Liver (tissue), 9 donors: ENCODE results near the gene CAP1. TPM values are rescaled to one million over a fixed set of nuclear protein-coding genes. Genes with fewer than 3 reads are reported as not detected.
"Not testable (repeated sequence)": the region's sequence is repeated elsewhere in the genome, so short reads cannot be mapped to it uniquely, and the experiment has no call there.

Source experiments
- DNase-seq: peaks from one replicate; pipeline ENCODE4 v3.0.0-alpha.2; 2017; ENCODE audit warnings: low spot score
- H3K27ac ChIP-seq, 2 donors: one replicate each; pipeline ENCODE4 v1.7.0; 2013; ENCODE audit warnings: inconsistent platforms in 2 of 2, low read length in 2 of 2, control low read depth in 1 of 2, low read depth in 1 of 2, mild to moderate bottlenecking in 1 of 2
- H3K27me3 ChIP-seq, 4 donors: one replicate each; pipeline versions ENCODE4 v1.6.1 to v1.7.0; 2013; ENCODE audit warnings: low read length in 3 of 4, inconsistent platforms in 1 of 4, mild to moderate bottlenecking in 1 of 4, moderate library complexity in 1 of 4; ENCODE audit not compliant: control insufficient read depth in 4 of 4, insufficient read depth in 4 of 4
- H3K36me3 ChIP-seq, 4 donors: one replicate each; pipeline versions ENCODE4 v1.6.1 to v1.7.0; 2013; ENCODE audit warnings: low read length in 3 of 4, mild to moderate bottlenecking in 3 of 4, low read depth in 1 of 4, moderate library complexity in 1 of 4; ENCODE audit not compliant: control insufficient read depth in 4 of 4, insufficient read depth in 3 of 4
- H3K4me1 ChIP-seq, 4 donors: one replicate each; pipeline versions ENCODE4 v1.6.1 to v1.7.0; 2013; ENCODE audit warnings: low read length in 3 of 4, mild to moderate bottlenecking in 3 of 4, moderate library complexity in 1 of 4; ENCODE audit not compliant: control insufficient read depth in 4 of 4, insufficient read depth in 4 of 4
- H3K4me3 ChIP-seq, 3 donors: one replicate each; pipeline versions ENCODE4 v1.6.1 to v1.7.0; 2013; ENCODE audit warnings: low read length in 3 of 3, control low read depth in 1 of 3, low read depth in 1 of 3, mild to moderate bottlenecking in 1 of 3
- H3K9ac ChIP-seq, 2 donors: one replicate each; pipeline ENCODE4 v1.7.0; 2013; ENCODE audit warnings: low read length in 2 of 2, mild to moderate bottlenecking in 2 of 2, moderate library complexity in 2 of 2, control low read depth in 1 of 2, low read depth in 1 of 2
- H3K9me3 ChIP-seq, 4 donors: one replicate each; pipeline versions ENCODE4 v1.6.1 to v1.7.0; 2013; ENCODE audit warnings: low read length in 3 of 4; ENCODE audit not compliant: control insufficient read depth in 4 of 4
- EGR1 ChIP-seq, 2 donors: IDR thresholded peaks; 2 replicates each; pipeline ENCODE4 v1.6.1; 2016 to 2018; ENCODE audit warnings: antibody characterized with exemption in 2 of 2, low read depth in 2 of 2
- FOXA1 ChIP-seq: IDR thresholded peaks from 2 replicates; pipeline ENCODE4 v1.6.1; 2016; ENCODE audit warnings: antibody characterized with exemption
- FOXA2 ChIP-seq: IDR thresholded peaks from 2 replicates; pipeline ENCODE4 v1.6.1; 2016; ENCODE audit warnings: antibody characterized with exemption
- GABPA ChIP-seq, 2 donors: IDR thresholded peaks in 1 of 2; conservative IDR thresholded peaks in 1 of 2; 2 replicates each; pipeline ENCODE4 v1.6.1; 2016; ENCODE audit warnings: antibody characterized with exemption in 2 of 2, mild to moderate bottlenecking in 1 of 2, moderate library complexity in 1 of 2
- HNF4A ChIP-seq, 2 donors: conservative IDR thresholded peaks; 2 replicates each; pipeline ENCODE4 v1.6.1; 2016; ENCODE audit warnings: antibody characterized with exemption in 2 of 2, mild to moderate bottlenecking in 2 of 2
- HNF4G ChIP-seq: IDR thresholded peaks from 2 replicates; pipeline ENCODE4 v1.6.1; 2016; ENCODE audit warnings: antibody characterized with exemption
- JUND ChIP-seq, 2 donors: IDR thresholded peaks; 2 replicates each; pipeline ENCODE4 v1.6.1; 2016; ENCODE audit warnings: antibody characterized with exemption in 2 of 2
- NR2F2 ChIP-seq: IDR thresholded peaks from 2 replicates; pipeline ENCODE4 v1.6.1; 2016; ENCODE audit warnings: antibody characterized with exemption
- RAD21 ChIP-seq, 2 donors: IDR thresholded peaks; 2 replicates each; pipeline ENCODE4 v1.6.1; 2016; ENCODE audit warnings: antibody characterized with exemption in 2 of 2, mild to moderate bottlenecking in 2 of 2
- RXRA ChIP-seq, 2 donors: IDR thresholded peaks; 2 replicates each; pipeline ENCODE4 v1.6.1; 2017 to 2018; ENCODE audit warnings: antibody characterized with exemption in 2 of 2, mild to moderate bottlenecking in 1 of 2
- SP1 ChIP-seq: IDR thresholded peaks from 2 replicates; pipeline ENCODE4 v1.6.1; 2018; ENCODE audit warnings: antibody characterized with exemption, mild to moderate bottlenecking
- TAF1 ChIP-seq: conservative IDR thresholded peaks from 2 replicates; pipeline ENCODE4 v1.6.1; 2016; ENCODE audit warnings: antibody characterized with exemption, mild to moderate bottlenecking
- YY1 ChIP-seq: IDR thresholded peaks from 2 replicates; pipeline ENCODE4 v1.6.1; 2016; ENCODE audit warnings: antibody characterized with exemption, mild to moderate bottlenecking
- WGBS: extraction: QIAGEN DNeasy Blood & Tissue Kit; methylation state at CpG from one replicate; pipeline ENCODE4 v1.1.7; 2013; 5-methylcytosine and 5-hydroxymethylcytosine counted together
- polyA plus RNA-seq, 2 donors: library from polyadenylated mRNA; stranded (reverse) in 1 of 2; unstranded in 1 of 2; fragments of 200-250 nt in 1 of 2; fragments of >200 nt in 1 of 2; fragmentation: Nextera tagmentation in 1 of 2; extraction: Ambion mirVana in 1 of 2; gene quantifications; one replicate each; pipeline versions ENCODE4 v1.2.1 to v1.2.3, GENCODE V29; 2013 to 2015
- total RNA-seq, 2 donors: library from RNA; depleted of rRNA; stranded (reverse); fragments of >200 nt; gene quantifications; one replicate each; pipeline ENCODE4 v1.2.3, GENCODE V29; 2014
- TF ChIP-seq, protein P1 (sequence below): IDR thresholded peaks from 2 replicates; pipeline ENCODE4 v1.6.1; 2016; ENCODE audit warnings: antibody characterized with exemption
- TF ChIP-seq, protein P2 (sequence below): IDR thresholded peaks from 2 replicates; pipeline ENCODE4 v1.6.1; 2016; ENCODE audit warnings: antibody characterized with exemption, mild to moderate bottlenecking
- TF ChIP-seq, protein P3 (sequence below): IDR thresholded peaks from 2 replicates; pipeline ENCODE4 v1.6.1; 2016; ENCODE audit warnings: antibody characterized with exemption
- TF ChIP-seq, protein P4 (sequence below): fragments of 150-350 bp; IDR thresholded peaks from 2 replicates; pipeline ENCODE4 v1.5.1; 2017; ENCODE audit warnings: improper control_type of control experiment, low read depth, low read length; ENCODE audit not compliant: missing input control
- TF ChIP-seq, protein P5 (sequence below): IDR thresholded peaks from 2 replicates; pipeline ENCODE4 v1.6.1; 2016; ENCODE audit warnings: antibody characterized with exemption
- donor health status: healthy.
- donor health status: healthy.
- donor health status: healthy.
- donor health status: healthy.
- donor health status: healthy.

Gene CAP1
- total and polyA plus RNA-seq, 4 donors: 75.5 to 105 (median 84.6) TPM

DNA sequence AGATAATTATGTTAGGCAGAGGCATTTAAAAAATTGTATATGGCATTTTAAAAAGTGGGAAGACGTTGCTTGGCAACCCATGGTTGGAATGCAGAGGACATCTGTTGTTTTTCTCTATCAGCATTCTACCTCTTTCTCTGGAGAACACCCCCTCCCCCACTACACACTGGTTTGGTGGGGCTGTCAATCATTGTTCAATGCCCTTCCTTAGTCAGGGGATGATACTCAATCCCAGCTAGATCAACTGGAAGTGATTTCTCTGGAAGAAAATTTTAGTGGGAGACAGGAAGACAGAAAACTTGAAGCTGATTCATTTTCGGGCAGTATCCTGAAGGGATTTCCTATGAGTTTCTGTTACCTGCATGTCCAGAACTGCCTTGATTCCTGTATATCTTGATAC is 35.7 kb upstream of the CAP1 start (continued):
- TF ChIP-seq, protein P1, sequence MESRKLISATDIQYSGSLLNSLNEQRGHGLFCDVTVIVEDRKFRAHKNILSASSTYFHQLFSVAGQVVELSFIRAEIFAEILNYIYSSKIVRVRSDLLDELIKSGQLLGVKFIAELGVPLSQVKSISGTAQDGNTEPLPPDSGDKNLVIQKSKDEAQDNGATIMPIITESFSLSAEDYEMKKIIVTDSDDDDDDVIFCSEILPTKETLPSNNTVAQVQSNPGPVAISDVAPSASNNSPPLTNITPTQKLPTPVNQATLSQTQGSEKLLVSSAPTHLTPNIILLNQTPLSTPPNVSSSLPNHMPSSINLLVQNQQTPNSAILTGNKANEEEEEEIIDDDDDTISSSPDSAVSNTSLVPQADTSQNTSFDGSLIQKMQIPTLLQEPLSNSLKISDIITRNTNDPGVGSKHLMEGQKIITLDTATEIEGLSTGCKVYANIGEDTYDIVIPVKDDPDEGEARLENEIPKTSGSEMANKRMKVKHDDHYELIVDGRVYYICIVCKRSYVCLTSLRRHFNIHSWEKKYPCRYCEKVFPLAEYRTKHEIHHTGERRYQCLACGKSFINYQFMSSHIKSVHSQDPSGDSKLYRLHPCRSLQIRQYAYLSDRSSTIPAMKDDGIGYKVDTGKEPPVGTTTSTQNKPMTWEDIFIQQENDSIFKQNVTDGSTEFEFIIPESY: no peak
- TF ChIP-seq RXRA (IDR thresholded peaks at IDR 0.05): no peak

DNA sequence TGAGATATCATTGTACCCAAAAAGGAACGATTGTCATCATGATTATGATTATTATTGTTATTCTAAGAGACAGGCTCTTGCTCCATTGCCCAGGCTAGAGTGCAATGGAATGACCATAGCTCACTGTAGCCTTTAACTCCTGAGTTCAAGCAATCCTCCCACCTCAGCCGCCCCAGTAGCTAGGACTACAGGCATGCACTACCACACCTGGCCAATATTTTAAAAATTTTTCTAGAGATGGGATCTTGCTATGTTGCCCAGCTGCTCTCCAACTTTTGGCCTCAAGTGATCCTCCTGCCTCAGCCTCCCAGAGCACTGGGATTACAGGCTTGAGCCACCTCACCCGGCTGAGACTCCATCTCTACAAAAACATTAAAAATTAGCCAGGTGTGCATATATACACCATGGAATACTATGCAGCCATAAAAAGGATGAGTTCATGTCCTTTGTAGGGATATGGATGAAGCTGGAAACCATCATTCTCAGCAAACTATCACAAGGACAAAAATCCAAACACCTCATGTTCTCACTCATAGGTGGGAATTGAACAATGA is 33.0 kb upstream of the CAP1 start:
- H3K4me1 ChIP-seq, H3K4me3 ChIP-seq, H3K27ac ChIP-seq, H3K27me3 ChIP-seq, DNase-seq, H3K36me3 ChIP-seq, H3K9me3 ChIP-seq, H3K9ac ChIP-seq: not testable (repeated sequence)
- WGBS: 85% methylated on average over 3 of the region's 3 CpGs

DNA sequence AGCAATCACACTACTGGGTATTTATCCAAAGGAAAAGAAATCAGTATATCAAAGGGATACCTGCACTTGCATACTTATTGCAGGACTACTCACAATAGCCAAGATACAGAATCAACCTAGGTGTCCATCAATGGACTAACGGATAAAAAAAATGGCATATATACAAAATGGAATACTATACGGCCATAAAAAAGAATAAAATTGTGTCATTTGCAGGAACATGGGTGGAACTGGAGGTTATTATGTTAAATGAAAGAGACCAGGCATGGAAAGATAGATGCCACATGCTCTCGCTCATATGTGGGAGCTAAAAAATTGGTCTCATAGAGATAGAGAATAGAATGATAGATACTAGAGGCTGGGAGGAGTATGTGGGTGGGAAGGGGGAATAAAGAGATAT is 29.3 kb upstream of the CAP1 start:
- Histone ChIP-seq H3K4me3 (no peak overlapping the region), H3K27me3 (no peaks in the 10 kb centered on the region), H3K4me1 (no peaks in the 10 kb centered on the region), H3K27ac (no peak overlapping the region), H3K9ac (no peak overlapping the region), H3K9me3 (no peaks in the 10 kb centered on the region), H3K36me3 (no peaks in the 10 kb centered on the region)
- DNase-seq: no peak
- WGBS: 87% methylated on average over 3 of the region's 3 CpGs
- TF ChIP-seq, protein P2, sequence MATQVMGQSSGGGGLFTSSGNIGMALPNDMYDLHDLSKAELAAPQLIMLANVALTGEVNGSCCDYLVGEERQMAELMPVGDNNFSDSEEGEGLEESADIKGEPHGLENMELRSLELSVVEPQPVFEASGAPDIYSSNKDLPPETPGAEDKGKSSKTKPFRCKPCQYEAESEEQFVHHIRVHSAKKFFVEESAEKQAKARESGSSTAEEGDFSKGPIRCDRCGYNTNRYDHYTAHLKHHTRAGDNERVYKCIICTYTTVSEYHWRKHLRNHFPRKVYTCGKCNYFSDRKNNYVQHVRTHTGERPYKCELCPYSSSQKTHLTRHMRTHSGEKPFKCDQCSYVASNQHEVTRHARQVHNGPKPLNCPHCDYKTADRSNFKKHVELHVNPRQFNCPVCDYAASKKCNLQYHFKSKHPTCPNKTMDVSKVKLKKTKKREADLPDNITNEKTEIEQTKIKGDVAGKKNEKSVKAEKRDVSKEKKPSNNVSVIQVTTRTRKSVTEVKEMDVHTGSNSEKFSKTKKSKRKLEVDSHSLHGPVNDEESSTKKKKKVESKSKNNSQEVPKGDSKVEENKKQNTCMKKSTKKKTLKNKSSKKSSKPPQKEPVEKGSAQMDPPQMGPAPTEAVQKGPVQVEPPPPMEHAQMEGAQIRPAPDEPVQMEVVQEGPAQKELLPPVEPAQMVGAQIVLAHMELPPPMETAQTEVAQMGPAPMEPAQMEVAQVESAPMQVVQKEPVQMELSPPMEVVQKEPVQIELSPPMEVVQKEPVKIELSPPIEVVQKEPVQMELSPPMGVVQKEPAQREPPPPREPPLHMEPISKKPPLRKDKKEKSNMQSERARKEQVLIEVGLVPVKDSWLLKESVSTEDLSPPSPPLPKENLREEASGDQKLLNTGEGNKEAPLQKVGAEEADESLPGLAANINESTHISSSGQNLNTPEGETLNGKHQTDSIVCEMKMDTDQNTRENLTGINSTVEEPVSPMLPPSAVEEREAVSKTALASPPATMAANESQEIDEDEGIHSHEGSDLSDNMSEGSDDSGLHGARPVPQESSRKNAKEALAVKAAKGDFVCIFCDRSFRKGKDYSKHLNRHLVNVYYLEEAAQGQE: no peak
- TF ChIP-seq HNF4A (conservative IDR thresholded peaks at IDR 0.05) (no peak), GABPA (IDR thresholded peaks at IDR 0.05 in 1 of 2, conservative IDR thresholded peaks at IDR 0.05 in 1 of 2) (no peak), EGR1 (IDR thresholded peaks at IDR 0.05; ENCODE audit: low read depth in 2 of 2) (no peak), JUND (IDR thresholded peaks at IDR 0.05) (no peak), SP1 (no peak), FOXA1 (no peak), RXRA (IDR thresholded peaks at IDR 0.05) (no peak), RAD21 (IDR thresholded peaks at IDR 0.05) (no peak), HNF4G (no peak), YY1 (no peak), FOXA2 (no peak), TAF1 (no peak), NR2F2 (no peak)
- TF ChIP-seq, protein P3, sequence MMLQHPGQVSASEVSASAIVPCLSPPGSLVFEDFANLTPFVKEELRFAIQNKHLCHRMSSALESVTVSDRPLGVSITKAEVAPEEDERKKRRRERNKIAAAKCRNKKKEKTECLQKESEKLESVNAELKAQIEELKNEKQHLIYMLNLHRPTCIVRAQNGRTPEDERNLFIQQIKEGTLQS: no peak
- TF ChIP-seq, protein P4, sequence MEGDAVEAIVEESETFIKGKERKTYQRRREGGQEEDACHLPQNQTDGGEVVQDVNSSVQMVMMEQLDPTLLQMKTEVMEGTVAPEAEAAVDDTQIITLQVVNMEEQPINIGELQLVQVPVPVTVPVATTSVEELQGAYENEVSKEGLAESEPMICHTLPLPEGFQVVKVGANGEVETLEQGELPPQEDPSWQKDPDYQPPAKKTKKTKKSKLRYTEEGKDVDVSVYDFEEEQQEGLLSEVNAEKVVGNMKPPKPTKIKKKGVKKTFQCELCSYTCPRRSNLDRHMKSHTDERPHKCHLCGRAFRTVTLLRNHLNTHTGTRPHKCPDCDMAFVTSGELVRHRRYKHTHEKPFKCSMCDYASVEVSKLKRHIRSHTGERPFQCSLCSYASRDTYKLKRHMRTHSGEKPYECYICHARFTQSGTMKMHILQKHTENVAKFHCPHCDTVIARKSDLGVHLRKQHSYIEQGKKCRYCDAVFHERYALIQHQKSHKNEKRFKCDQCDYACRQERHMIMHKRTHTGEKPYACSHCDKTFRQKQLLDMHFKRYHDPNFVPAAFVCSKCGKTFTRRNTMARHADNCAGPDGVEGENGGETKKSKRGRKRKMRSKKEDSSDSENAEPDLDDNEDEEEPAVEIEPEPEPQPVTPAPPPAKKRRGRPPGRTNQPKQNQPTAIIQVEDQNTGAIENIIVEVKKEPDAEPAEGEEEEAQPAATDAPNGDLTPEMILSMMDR: no peak
- TF ChIP-seq, protein P1: no peak
- TF ChIP-seq, protein P5, sequence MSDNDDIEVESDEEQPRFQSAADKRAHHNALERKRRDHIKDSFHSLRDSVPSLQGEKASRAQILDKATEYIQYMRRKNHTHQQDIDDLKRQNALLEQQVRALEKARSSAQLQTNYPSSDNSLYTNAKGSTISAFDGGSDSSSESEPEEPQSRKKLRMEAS: no peak
